ENCODE results near the gene PEX5L.
A peak's percentile ranks its signal among the peaks of the same experiment; 100 is the strongest.
"Not testable (repeated sequence)": the region's sequence is repeated elsewhere in the genome, so short reads cannot be mapped to it uniquely, and the experiment has no call there.

The PEX5L gene, protein sequence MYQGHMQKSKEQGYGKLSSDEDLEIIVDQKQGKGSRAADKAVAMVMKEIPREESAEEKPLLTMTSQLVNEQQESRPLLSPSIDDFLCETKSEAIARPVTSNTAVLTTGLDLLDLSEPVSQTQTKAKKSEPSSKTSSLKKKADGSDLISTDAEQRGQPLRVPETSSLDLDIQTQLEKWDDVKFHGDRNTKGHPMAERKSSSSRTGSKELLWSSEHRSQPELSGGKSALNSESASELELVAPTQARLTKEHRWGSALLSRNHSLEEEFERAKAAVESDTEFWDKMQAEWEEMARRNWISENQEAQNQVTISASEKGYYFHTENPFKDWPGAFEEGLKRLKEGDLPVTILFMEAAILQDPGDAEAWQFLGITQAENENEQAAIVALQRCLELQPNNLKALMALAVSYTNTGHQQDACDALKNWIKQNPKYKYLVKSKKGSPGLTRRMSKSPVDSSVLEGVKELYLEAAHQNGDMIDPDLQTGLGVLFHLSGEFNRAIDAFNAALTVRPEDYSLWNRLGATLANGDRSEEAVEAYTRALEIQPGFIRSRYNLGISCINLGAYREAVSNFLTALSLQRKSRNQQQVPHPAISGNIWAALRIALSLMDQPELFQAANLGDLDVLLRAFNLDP

GRCh38 chr3:180036671-180037455, at the start of gene PEX5L:
Gene PEX5L (minus strand): TSS chr3:180036937. CDS start chr3:180036599, 338 bp downstream.
- peak; percentile 91 for DNase-seq

DNA sequence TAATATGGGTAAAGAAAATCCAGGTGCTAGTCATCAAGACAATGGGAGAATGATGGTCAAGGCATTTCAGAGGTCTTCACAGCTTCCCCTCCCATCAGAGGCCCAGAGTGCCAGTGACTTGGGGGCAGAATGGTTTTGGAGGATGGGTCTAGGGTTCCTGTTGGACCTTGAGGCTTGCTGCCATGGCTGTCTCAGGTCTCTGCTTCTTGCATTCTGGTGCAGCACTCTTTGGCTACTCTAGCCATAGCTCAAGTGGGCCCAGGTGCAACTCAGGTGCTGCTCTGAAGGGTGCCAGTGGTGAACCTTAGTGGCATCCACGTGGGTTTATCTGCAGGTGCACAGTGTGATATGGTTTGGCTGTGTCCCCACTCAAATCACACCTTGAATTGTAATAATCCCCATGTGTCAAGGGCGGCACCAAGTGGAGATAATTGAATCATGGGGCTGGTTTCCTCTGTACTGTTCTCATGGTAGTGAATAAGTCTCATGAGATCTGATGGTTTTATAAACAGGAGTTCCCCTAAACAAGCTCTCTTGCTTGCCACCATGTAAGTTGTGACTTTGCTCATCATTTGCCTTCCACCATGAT, 48.5 kb upstream of the PEX5L start:
- DNase-seq: peak; percentile 13

DNA sequence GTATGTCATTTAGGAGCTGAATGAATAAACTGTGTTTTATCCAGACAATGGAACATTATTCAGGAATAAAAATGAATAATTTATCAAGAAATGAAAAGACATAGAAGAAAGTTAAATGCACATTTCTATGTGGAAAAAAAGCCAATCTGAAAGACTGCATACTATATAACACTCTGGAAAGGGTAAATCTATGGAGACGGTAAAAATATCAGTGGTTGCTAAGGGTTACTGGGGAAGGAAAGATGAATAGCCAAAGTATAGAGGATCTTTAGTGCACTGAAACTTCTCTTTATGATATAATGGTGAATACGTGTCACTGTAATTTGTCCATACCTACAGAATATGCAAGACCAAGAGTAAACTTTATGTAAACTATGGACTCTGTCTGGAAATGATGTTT, 46.0 kb upstream of the PEX5L start:
- DNase-seq: no peak

GRCh38 chr3:180078592-180078991, 41.9 kb upstream of the PEX5L start:
- no peak for DNase-seq

GRCh38 chr3:180073561-180073960, 36.8 kb upstream of the PEX5L start:
- DNase-seq: no peak

DNA sequence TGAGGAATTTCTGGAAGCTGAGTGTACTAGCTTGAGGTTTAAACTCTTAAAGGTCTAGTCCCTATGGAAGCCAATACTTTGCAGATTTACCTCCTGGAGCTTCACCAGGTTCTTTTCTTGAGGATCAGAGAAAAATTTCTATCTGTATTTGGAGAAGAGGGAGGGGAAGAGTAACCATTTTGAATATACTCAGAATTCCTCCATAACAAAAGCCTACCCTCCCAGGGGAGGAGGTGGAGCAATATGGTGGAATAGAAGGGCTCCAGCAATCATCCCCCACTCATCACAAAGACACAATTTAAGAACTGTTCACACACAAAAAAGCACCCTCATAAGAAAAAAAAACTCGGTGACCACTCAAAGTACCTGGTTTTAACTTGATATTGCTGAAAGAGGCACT, 36.0 kb upstream of the PEX5L start:
- no peak for DNase-seq

DNA sequence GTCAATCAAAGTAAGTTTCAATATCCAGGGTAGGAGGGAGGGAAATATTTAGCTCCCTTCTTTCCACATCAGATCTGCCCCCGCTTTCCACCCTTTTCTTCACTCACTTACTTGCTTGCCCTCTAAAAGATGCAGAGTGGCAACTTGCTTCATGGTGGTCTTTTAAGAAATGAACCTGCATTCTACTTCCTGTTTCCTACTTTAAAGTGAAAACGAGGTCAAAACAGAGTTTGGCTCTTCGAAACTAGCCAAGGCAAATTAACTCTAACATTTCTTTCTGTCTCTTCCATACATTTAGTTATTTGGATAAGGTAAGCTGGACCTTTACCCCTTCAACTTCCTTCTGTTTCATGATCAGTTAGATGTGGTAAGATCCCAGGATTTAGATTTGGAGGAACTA, 34.2 kb upstream of the PEX5L start:
- no peak for DNase-seq

- DNase-seq: no peak
Measured at GRCh38 chr3:180068023-180068422, 31.3 kb upstream of the PEX5L start.

DNA sequence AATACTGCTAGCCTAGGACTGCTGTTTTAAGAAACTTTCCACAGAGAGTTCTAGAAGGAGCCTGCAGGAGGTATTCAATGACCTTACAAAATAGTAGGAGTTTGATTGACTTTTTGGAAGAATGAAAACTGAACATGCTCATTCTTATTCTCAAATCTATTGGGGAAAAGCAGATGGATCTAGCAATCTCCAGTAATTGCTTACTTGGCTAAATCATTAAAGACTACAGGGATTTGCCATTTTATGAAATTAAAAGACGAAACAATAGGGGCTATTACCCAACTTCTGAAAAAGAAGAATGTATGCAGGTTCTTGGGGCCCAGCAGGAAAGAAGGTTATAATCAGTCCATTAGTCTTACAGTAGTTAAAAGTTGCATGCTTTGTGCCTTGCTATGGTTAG, 29.9 kb upstream of the PEX5L start:
- no peak for DNase-seq

DNA sequence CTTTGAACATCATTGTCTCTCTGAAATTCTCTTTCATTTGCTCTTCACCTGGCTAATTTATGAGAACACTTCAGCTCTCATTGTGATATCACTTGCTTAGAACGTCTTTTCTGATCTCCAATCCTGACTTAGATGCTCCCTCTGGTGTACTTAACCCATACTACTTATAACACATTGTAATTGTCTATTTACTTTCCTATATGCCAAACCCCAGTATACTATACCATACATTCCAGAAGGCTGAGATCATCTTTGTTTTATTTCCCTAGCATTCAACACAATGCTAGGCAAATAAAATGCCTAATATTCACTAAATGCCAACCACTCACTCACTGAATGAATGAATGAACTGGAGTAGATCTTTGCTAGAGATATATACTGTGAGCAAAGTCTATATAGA, 27.0 kb upstream of the PEX5L start:
- DNase-seq: no peak

GRCh38 chr3:180062771-180063170, 26.0 kb upstream of the PEX5L start:
- no peak for DNase-seq

DNA sequence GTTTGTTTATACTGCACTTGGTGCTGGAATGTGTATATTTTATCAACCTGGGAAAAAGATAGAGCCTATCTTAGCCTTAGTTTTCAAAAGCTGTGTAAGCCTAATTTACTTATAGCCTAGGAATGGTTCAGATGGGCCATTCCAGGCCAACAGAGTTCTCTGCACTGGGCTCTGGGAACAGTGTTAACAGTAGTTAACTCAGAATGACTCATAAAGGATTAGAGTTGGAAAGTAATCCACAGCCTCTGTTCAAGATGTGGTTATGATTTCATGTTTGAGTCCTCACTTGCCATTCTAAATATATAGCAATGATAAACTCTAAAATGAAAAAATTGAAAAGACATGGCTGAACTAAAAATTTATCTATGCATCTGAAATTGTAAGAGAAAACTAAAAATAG, 22.6 kb upstream of the PEX5L start:
- DNase-seq: no peak

DNA sequence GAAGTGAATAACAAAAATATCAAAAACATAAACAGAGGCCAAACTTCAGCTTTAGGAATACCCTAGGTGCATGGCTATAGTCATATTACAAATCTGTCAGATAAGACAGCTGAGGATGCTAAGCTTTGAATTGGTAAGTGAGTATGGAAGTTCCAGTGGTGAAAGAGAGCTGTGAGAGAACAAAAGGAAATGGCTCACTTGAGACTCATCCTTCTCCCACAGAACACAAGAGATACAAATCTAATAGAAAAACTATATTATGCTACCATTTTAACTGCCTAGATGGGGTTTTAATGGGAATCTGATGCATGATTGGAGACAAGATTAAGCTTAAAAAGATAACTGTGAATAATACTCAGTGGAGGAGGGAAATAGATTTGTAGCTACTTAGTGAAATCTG, 21.5 kb upstream of the PEX5L start:
- no peak for DNase-seq

GRCh38 chr3:180055656-180056055, 18.9 kb upstream of the PEX5L start:
- DNase-seq: not testable (repeated sequence)

- no peak for DNase-seq
Measured at GRCh38 chr3:180049391-180049790, 12.7 kb upstream of the PEX5L start.

DNA sequence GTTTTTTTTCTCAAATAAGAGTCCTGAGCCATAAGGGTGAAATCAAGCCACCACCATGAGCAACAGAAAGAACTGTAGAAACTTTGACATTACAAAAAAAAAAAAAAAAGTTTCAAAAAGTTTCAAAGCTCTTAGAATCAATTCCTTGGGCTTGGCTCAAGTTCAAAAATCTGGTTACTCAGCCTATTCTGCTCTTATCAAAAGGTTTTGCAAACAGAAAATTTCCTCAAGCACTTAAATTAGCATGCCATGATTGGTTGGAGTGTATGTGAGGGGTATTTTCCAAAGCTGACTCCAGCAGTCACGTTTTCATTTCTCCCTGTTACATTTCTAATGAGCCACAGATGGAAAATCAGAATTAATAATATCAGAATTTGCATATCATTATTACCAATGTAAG, 12.1 kb upstream of the PEX5L start:
- DNase-seq: no peak

DNA sequence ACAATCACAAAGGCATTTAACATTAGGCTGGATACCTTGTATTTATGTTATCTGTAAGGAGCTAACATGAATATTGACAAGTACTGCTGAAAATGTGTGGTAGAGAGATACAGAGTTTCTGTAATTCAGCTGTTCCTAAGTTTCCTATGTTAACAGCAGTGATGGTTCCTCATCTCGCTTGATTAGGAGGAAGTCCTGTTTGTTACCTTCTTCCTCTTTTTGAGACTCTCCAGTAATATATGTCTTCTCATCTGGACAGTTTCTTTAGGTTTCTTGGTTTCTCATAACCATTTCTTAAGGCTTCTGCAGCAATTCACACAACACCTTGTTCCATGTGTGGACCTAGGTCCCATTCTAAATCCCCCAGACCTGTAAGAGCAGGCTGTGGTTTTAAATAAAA, 11.4 kb upstream of the PEX5L start:
- no peak for DNase-seq

DNA sequence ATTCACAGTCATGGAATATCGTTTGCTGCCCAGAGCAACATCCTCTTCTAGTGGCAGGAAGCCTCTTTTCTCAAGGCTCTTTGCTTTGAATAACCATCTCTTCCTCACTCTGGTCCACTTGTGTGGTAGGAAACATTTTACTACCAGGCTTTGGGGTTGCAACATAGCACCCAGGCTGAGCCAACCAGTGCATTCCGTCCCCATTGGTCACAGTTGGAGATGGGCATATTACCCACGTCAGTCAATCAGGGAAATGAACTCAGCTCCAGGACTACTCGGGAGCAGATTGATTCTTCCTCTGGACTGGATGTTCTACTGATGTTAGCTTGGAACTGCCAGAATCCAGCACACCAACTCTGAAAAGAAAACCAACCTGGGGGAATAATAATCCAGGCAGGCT, 4.2 kb upstream of the PEX5L start:
- DNase-seq: no peak

DNA sequence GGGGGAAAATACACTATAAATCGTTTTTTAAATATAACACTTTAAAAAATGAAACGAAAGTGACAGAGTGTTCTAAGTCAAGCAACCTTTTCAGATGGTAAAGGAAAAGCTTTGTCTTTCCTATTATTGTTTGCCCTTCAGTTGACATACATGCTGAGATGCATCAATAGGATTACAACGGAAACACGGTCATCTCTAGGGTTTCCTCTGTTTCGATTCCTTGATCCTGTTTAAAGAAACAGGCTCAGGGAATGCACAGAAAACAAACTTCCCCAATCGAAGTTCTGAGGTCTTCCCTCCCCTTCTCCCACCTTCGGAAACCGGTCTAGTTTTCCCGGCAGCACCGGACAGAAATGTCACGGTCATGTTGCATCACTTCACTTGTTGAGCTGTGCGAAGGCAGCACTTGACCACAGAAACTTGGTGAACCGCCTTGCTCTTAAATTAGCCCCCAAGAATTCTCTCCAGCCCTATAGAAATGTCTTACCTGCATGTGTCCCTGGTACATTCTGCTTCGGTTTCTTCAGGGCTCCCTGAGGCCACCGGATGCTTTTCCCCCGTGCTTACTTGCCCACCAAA, 556 bp downstream of the PEX5L start:
- DNase-seq: peak; percentile 64

GRCh38 chr3:180026997-180027396, 9.7 kb downstream of the PEX5L start:
- no peak for DNase-seq

DNA sequence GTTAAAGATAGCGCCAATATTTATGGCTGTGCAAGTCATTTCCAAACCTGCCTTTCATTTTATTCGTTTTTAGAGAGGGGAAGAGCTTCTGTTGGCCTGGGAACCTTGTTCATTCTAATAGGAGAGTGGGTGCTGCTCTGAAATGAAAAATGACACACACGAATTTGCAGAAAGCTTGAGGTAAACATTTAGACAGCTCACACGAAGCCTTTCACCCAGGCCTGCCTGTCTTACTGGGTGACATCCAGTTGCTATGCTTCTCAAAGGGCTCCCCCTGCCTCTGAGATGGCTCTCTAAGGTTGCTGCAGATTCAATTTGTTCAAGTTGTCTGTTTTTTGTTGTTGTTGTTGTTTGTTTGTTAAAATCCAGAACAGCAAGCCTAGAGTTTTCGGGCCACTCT, 18.2 kb downstream of the PEX5L start:
- no peak for DNase-seq

- no peak for DNase-seq
Measured at GRCh38 chr3:180017846-180018245, 18.9 kb downstream of the PEX5L start.

DNA sequence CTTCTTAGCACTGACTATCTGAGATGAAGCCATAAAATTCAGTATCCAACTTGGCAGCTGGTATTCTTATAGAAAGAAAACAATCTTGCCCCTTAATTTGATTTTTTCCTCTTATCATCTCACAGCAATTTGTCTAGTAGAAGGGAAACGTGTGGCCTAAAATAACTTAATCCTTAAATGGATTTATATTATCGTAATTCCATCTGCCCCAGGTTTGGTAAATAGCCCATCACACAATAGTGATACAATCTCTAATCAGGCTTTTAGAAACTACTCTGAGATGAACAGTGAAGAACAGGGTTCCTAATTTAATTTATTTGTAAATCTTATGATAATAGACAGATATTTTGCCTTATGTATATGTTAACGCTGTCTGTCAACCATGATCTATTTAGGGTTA, 24.8 kb downstream of the PEX5L start:
- DNase-seq: no peak

Data from NCI-H1092 treated with DMSO at 0.1 percent for 48 hours (cell line).